Stimulated activated CD8-positive, alpha-beta memory T cell treated with anti-CD3 and anti-CD28 coated beads, Interleukin-12 subunit alpha, Interleukin-12 subunit beta, amount 100 ng/mL, for 24 hours (primary cell): ENCODE results near the gene MIF.

Experiments
- DNase-seq: peaks from one replicate; pipeline ENCODE4 v3.0.0-alpha.2; 2020; ENCODE audit errors: extremely low read depth

The MIF gene

GRCh38 chr22:23875801-23876200 is 18.4 kb upstream of the MIF start:
- DNase-seq, result no peak

GRCh38 chr22:23877566-23877965 is 16.6 kb upstream of the MIF start:
- no peak for DNase-seq

GRCh38 chr22:23878219-23878618 is 16.0 kb upstream of the MIF start:
- no peak for DNase-seq

- DNase-seq, result no peak
Measured at GRCh38 chr22:23882370-23882769, 11.8 kb upstream of the MIF start.

GRCh38 chr22:23883658-23884057 is 10.5 kb upstream of the MIF start:
- DNase-seq, result no peak

GRCh38 chr22:23884140-23884539 is 10.0 kb upstream of the MIF start:
- no peak for DNase-seq

GRCh38 chr22:23888615-23889401 is 5.4 kb upstream of the MIF start:
- no peak for DNase-seq

- no peak for DNase-seq
Measured at GRCh38 chr22:23889620-23890019, 4.6 kb upstream of the MIF start.

- no peak for DNase-seq
Measured at GRCh38 chr22:23891726-23892125, 2.5 kb upstream of the MIF start.

GRCh38 chr22:23892130-23892529 is 2.1 kb upstream of the MIF start:
- DNase-seq, result no peak

- DNase-seq, result no peak
Measured at GRCh38 chr22:23892706-23893105, 1.5 kb upstream of the MIF start.

GRCh38 chr22:23893121-23893944 is 850 bp upstream of the MIF start:
- no peak for DNase-seq

- peak; percentile 35 for DNase-seq
Measured at GRCh38 chr22:23894710-23895598, 771 bp downstream of the MIF start.

- DNase-seq, result no peak
Measured at GRCh38 chr22:23895599-23896144, 1.5 kb downstream of the MIF start.

GRCh38 chr22:23896166-23896522 is 2.0 kb downstream of the MIF start:
- no peak for DNase-seq

GRCh38 chr22:23896523-23897186 is 2.5 kb downstream of the MIF start:
- DNase-seq, result no peak

GRCh38 chr22:23897320-23897719 is 3.1 kb downstream of the MIF start:
- DNase-seq, result no peak

GRCh38 chr22:23898006-23898974 is 4.1 kb downstream of the MIF start:
- no peak for DNase-seq

GRCh38 chr22:23899042-23899745 is 5.0 kb downstream of the MIF start:
- no peak for DNase-seq
